HG03558 (cell line): ENCODE data around the gene KCNK16.
"Not testable (repeated sequence)": the region's sequence is repeated elsewhere in the genome, so short reads cannot be mapped to it uniquely, and the experiment has no call there.

Experiments
- ATAC-seq: cut with Tn5 transposase; IDR thresholded peaks from one replicate; pipeline ENCODE4 v1.9.1; 2021; ENCODE audit warnings: moderate number of reproducible peaks; ENCODE audit not compliant: unreplicated experiment; ENCODE audit errors: extremely low read depth

Gene KCNK16

DNA sequence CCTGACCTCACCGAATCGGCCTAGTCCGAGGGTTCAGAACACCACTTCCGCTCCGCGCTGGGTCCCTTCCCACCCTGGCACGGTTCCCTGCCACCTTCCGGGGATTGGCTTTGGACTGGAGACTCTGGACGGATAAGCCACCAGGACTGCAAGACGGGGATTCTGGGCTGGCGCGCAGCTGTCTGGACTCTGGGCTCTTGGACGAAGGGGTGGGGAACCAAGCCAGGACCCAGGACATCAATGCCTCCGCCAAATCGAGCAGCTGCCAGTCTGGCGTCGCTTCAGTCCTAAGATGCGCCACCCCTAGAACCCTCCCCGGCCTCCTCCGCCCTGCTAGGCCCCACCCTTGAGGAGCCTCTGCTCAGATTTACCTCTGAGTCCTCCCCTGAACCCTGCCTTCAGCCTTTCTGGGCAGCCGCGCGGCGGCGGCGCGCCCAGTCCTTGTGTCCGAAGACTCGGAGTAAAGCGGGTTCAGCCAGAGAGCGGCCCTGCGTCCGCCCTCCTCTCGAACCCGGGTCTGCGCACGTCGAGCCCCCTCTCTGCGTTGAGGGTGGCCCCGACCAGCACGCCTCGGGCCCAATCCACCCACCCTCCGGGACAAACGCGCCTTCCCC, 9.5 kb downstream of the KCNK16 start:
- no peak for ATAC-seq

GRCh38 chr6:39310542-39310941, 12.0 kb downstream of the KCNK16 start:
- ATAC-seq: no peak

GRCh38 chr6:39309942-39310531, 12.5 kb downstream of the KCNK16 start:
- ATAC-seq: no peak

DNA sequence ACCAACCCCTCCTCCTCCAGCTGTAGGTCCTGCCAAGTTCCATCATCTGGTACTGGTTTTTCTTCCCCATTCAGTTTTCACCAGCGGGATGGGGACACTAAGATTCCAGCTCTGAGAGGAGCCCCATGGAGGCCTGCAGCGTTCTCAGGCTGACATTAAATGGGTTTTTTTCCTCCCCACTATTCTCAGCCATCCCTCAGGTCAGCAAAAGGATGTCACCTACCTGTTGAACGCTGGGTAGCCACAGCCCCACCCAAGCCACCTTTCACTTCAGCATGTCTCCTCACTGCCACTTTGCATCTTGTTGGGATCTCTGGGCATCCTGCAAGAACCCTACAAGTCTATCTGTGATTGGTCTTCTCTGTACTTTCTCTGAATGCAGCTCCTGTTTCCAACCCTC, 15.0 kb downstream of the KCNK16 start:
- ATAC-seq: no peak

DNA sequence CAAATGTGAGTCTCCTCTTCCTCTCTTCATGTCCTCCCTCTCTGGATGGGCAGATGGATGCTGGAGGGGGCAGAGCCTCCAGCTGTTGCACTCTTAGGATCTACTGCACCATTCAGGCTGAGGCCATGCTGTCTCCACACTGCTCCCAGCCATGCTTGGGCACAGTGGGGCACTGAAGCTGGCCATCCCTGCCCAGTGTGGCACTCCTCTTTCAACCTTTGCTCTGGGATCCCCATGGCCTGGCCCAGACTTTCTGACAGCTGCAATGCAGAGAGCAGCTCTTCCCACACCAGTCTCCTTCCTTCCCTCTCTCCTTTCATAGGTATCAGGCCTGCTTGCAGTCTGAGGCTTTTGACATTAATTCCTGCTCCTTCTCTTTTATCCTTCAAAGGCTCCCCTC, 17.6 kb downstream of the KCNK16 start:
- ATAC-seq: no peak

DNA sequence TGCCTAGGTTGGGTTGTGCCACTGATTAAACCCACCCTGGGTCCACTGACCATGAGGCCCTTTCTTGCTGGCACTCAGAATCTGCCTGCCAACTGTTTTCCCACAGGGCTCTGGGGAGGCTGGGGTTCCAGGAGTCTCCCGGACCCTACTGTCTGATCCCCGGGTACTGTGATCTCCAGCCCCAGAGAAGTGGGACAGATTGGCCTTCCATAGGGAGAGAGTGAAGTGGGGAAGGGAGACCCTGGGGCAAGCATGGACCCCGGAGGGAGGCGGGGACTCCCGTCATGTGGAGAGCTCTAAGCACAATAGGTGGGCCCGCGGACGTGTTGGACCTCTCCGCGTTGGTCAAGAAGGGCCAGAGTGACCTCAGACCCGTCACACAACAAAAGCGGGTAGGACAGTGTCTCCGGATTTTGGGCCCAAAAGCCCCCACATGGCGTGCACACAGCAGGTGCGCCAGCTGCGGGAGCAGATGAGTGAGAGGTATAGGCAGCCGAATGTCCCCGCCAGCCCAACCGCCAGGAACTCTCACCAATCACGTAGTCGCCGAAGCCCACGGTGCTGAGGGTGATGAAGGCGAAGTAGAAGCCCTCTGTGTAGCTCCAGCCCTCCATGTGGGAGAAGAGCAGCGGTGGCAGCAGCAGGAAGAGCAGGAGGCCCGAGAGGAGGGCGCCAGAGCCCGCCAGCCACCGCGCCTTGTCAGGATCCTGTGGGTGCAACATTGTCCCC, 18.9 kb downstream of the KCNK16 start:
- ATAC-seq: no peak

GRCh38 chr6:39302669-39303424, 19.7 kb downstream of the KCNK16 start:
- no peak for ATAC-seq

- no peak for ATAC-seq
Measured at GRCh38 chr6:39302011-39302410, 20.5 kb downstream of the KCNK16 start.

DNA sequence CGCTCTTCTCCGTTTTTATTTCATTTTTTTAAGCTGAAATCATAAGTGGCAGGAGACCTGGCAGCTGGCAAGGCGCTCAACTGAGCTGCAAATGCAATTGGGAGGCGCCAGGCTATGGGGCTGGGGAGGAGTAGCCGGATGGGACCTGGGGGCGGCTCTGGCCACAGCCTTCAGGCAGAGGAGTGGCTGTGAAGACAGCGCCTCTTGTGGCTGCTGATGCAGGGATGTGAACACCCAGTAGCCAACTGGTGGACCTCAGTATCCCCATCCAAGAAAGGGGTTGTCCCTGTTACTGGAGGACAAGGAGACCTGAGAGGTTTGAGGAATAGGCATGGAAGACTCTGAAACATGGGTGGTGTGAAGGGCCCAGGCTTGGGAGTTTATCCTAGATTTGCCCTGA, 20.9 kb downstream of the KCNK16 start:
- ATAC-seq: no peak

GRCh38 chr6:39300739-39301138, 21.8 kb downstream of the KCNK16 start:
- ATAC-seq: no peak

DNA sequence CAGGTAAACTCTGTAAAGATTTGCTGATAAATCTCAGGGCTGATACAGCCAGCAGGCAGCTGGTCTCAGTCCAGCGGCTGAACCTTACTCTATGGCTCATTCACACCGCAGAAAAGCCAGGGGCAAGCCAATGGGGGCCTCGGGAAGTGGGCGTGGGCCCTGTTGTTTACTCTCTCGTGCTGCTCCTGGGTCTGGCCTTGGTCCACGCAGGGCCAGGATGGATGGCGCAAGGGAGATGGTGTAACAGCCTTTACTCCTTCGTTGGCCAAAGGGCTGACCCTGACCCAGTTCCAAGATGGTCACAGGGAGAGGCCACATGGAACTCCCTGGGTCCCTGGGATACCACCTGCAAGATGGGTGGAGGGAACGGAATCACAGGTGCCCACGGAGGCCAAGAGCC, 24.4 kb downstream of the KCNK16 start:
- ATAC-seq: no peak

DNA sequence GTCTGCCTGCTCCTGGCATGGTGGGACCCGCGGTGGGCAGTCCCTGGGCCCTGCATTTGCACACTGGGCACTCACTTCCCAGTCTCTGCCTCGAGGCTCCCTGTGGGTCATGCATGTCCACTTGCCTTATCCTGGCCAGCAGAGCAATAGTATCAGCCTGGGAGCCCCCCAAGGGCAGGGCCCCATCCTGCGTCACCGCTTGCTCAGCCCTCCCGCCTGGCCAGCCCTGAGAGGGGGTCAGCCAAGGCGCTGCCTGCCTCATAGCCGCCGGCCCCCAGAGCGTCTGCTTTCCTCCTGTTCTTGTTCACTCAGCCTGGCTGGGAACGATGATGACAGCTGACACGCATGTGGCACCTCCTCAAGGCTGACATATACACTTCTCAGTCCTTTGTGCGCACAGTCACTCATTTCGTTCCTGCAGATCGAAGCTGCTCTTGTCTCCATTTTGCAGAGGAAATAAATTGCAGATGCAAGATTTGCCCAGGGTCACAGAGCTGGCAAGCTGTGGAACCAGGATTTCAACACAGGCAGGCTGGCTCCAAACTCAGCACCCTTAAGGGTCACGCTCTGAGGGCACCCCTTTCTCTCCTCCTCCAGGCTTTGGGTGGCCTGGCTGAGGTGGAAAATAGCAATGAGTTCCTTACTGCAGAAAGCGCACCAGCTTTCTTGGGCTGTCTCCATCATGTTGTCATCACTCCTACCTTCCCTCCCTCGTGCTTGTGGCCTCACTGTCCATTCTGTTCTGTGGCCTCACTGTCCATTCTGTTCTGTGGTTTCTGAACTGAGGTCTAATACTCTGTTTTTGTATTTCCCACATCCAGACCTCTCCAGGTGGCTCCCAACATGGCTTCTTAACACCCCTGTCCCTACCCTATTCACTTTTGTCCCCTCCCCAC, 25.5 kb downstream of the KCNK16 start:
- no peak for ATAC-seq

DNA sequence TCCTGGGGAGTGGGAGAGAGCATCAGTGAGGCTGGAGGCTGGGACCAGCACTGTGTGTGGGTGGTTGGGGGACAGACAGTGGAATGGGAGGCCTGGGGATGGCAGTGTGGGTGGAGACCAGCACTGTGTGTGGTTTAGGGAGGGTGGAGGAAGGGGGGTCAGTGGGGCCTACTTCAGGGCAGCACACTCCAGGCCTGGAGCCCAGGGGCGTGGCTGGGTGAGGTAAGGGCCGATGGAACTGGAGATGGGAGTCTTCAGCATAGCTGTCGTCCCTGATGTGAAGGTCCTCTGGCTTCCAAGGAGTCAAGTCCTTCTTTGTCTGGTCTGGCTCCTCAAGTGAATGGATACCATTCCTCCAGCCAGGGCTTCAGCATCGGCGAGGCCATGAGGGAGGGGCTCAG, 26.9 kb downstream of the KCNK16 start:
- no peak for ATAC-seq

DNA sequence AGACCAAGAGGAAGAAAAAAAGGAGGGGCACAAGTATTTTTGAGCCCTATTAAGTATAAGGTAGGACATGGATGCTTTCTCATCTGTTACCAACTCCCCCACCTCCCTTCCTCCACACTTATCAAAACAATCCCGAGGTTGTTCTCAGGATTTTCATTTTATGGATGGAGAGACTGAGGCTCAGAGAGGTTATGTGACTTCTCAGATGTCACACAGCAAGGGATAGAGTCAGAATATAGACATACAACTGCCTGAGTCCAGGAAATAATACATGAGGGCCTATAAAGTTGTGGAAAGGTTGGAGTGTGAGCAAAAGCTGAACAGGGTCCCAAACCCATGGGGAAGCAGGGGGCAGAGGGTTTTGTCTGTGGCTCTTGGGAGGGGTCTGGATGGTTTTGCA, 27.6 kb downstream of the KCNK16 start:
- ATAC-seq: no peak

- ATAC-seq: no peak
Measured at GRCh38 chr6:39294133-39294532, 28.4 kb downstream of the KCNK16 start.

DNA sequence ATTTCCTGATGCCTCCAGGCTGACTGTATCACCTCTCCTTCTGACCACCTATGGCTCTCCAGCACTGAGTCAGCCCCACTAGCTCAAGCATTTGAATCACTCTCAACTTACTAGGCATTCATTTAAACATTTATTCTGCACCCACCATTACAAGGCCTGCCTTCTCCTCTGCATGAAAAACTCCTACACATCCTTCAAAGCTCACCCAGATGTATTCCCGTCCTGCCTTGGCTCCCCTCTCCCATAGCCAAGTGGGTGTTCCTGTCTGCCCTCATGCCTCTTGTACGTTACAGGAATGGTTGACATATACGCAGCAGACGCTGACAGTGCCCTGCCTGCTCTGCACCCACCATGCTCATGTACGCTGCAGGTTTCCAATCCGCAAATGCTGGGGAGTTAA, 29.9 kb downstream of the KCNK16 start:
- no peak for ATAC-seq

DNA sequence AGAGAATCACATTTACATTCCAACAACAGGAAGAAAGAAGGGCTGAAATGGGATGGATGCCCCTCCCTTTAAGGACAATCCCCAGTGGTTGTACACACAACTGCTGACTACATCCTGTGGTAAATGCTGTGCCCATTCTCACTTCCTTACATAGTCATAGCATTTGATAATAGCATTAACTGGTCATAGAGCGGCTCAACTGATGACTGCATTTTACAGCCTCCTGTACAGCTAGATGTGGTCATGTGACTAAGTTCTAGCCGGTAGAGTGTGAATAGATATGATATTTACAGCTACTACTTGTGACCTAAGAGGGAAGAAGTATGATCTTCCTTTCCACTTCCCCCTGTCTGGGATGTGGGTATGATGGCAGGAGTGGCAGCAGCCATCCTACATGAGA, 33.0 kb downstream of the KCNK16 start:
- ATAC-seq: no peak

- no peak for ATAC-seq
Measured at GRCh38 chr6:39287601-39288000, 34.9 kb downstream of the KCNK16 start.

DNA sequence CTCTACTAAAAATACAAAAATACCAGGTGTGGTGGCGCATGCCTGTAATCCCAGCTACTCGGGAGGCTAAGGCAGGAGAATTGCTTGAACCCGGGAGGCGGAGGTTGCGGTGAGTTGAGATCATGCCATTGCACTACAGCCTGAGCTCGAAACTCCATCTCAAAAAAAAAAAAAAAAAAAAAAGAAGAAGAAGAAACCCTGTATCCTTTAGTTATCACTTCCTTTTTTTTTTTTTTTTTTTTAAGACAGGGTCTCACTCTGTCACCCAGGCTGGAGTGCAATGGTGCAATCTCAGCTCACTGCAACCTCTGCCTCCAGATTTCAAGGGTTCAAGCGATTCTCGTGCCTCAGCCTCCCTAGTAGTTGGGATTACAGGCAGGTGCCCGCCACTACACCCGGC, 35.9 kb downstream of the KCNK16 start:
- not testable (repeated sequence) for ATAC-seq

DNA sequence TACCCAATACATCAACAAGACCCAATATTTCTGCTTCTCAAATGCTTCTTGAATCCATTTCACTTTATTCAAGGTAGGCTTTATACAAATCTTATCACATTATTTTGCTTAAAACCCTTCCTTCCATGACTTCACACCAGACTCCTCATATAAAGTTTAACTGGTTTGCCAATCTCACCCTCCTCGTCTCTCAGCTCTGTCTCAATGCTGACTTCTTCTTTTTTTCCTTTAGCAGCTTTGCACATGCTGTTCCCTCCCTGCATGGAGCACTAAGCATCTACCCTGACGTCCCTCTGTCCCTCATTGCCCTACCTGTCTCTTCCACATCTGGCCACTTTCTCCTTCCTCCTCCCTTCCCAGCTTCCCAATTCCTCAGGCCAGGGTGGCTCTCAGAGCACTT, 39.7 kb downstream of the KCNK16 start:
- ATAC-seq: no peak
